ENCODE data around the gene ZFP36. TPM values are rescaled to one million over a fixed set of nuclear protein-coding genes. Genes with fewer than 3 reads are reported as not detected.
A peak's percentile ranks its signal among the peaks of the same experiment; 100 is the strongest.

ZFP36 gene, protein sequence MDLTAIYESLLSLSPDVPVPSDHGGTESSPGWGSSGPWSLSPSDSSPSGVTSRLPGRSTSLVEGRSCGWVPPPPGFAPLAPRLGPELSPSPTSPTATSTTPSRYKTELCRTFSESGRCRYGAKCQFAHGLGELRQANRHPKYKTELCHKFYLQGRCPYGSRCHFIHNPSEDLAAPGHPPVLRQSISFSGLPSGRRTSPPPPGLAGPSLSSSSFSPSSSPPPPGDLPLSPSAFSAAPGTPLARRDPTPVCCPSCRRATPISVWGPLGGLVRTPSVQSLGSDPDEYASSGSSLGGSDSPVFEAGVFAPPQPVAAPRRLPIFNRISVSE
- 31.2 and 32.0 TPM in 2 replicates for total RNA-seq

DNA sequence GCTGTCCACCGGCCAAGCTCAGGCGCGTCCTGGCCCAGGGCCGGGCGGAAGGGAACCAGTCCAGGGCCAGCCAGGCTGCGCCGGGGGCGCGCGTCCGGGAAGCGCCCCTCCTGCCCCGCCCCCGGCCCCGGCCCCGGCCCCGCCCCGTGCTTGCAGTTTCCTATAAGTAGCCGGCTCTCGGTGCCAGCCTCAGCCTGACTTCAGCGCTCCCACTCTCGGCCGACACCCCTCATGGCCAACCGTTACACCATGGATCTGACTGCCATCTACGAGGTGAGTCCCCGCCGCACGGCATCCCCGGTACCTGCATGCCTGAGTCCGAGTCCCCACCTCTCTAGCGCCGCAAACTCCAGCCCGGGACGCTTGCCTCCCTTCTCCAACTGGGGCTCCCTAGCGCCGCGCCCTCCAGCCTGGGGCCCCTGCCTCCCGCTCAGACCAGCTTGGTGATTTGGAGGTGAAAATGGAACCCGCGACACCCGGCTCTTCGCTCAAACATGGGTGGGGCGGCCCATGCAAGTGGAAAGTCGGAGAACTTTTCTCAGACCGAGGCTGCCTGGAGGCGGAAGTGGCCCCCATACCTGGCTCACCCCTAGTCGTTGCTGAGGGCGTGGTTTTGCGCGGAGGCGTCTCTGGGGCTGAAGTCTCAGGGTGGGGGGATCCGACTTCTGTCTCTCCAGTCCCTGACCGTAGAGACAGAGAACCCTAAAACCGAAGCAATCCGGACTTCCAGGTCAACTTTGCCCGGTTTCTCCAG, at the start of gene ZFP36:
ZFP36 (plus strand) TSS at position 192 of the 754 bp plus-strand sequence; CDS start at position 250, 58 bp downstream.
- Mint-ChIP-seq H3K36me3 (ENCODE audit: low read depth) (peaks cover 13% of the 10 kb centered on the region), H3K27me3 (ENCODE audit: insufficient read depth) (no peaks in the 10 kb centered on the region), H3K4me3 (peak within 1 kb of the TSS; percentile 96), H3K4me1 (ENCODE audit: low read depth) (peaks cover 60% of the 10 kb centered on the region), H3K27ac (peak within 1 kb of the TSS; percentile 94), H3K9me3 (no peaks in the 10 kb centered on the region)
- intact Hi-C loops (cut with micrococcal nuclease): no loop called here
- DNase-seq (ENCODE audit: low spot score): peak; percentile 77

DNA sequence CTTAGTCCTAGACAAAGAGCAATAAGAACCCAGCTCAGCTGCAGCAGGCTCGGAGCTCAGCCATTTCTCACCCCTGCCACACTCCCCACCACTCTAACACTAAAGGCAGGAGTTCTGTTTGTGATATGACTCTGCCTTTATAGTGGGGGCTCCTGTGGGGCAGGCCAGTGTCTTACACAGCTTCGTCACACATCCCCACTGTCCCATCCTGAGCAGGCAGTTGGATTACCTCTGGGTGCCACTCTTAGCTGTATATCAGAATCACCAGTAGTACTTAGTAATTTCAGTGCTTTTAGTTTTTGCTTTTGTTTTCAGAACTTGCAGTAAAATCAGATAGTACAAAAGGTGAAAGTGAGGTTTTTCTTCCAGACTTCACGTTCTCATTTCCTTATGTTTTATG, 47.6 kb upstream of the ZFP36 start:
- Mint-ChIP-seq H3K4me1 (ENCODE audit: low read depth) (peaks cover 14% of the 10 kb centered on the region), H3K4me3 (no peak overlapping the region), H3K9me3 (no peaks in the 10 kb centered on the region), H3K27me3 (ENCODE audit: insufficient read depth) (no peaks in the 10 kb centered on the region), H3K36me3 (ENCODE audit: low read depth) (peaks cover 50% of the 10 kb centered on the region), H3K27ac (no peak overlapping the region)
- intact Hi-C loops (cut with micrococcal nuclease): no loop called here
- DNase-seq (ENCODE audit: low spot score): no peak

DNA sequence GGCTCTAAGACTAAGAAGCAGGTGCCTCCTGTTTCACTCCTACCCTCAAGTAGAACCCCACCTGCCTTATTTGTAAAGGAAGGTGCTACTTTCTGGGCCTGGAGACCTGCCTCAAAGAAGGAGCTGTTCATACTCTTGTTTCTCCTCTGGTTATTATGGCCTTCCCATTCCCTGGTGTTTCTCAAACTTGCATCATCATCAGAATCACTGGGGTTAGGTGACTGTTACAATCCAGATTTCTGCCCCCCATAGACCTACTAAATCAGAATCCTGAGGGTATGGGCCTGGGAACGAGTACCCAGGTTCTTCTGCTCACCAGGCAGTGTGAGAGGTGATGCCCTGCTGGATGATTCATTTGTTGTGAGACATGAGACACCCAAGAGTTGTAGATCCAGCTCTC, 46.0 kb upstream of the ZFP36 start:
- Mint-ChIP-seq H3K36me3 (ENCODE audit: low read depth) (peaks cover 45% of the 10 kb centered on the region), H3K9me3 (no peaks in the 10 kb centered on the region), H3K27ac (no peak overlapping the region), H3K4me1 (ENCODE audit: low read depth) (peaks cover 14% of the 10 kb centered on the region), H3K27me3 (ENCODE audit: insufficient read depth) (no peaks in the 10 kb centered on the region), H3K4me3 (no peak overlapping the region)
- intact Hi-C loops (cut with micrococcal nuclease): no loop called here
- no peak for DNase-seq (ENCODE audit: low spot score)

DNA sequence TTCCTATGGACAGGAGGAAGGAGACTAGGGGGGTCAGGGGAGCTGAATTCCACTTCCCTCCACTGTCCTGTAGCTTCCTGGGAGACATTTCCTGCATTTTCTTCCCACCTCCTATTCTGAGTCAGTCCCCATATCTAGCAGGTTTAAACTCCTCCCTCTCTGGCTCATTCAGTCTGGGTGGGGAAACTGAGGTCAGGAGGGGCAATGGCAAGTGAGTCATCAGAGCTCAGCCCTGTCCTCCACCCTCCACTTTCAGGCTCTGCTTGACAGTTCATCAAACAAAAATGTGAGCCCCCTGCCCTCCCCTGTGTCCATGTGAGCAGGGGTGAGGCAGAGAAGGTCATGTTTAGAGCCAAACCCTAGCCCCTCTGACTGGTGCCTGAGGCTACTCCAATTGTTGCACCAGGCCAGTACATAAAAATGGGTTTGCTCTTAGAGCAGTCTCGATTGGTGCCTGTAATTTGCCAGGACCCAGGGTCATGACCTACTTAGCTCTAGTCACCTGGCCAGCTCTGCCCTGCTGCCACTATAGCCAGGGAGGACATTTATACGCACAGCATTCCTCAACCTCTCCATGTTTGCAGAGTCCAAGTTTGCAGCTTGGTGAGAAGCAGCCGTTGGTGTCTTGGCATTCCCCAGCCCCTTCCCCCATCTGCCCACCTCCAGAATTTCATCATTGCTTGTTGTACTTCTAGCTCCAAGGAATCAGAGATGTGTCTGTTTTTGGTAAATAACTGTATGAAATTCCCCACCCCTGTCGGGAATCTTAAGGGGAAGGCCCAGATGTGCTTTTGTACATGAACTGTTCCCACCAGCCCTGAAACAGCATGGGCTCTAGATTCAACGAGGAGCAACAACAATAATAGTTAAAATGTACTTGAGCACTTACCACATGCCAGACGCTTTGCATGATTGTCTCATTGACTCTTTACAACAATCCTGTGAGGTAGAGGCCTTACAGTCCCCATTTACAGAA, 43.7 kb upstream of the ZFP36 start:
- Mint-ChIP-seq H3K4me3 (no peak overlapping the region), H3K36me3 (ENCODE audit: low read depth) (peaks cover 28% of the 10 kb centered on the region), H3K27me3 (ENCODE audit: insufficient read depth) (no peaks in the 10 kb centered on the region), H3K4me1 (ENCODE audit: low read depth) (no peaks in the 10 kb centered on the region), H3K9me3 (no peaks in the 10 kb centered on the region), H3K27ac (no peak overlapping the region)
- DNase-seq (ENCODE audit: low spot score): no peak
- intact Hi-C loops (cut with micrococcal nuclease): no loop called here

DNA sequence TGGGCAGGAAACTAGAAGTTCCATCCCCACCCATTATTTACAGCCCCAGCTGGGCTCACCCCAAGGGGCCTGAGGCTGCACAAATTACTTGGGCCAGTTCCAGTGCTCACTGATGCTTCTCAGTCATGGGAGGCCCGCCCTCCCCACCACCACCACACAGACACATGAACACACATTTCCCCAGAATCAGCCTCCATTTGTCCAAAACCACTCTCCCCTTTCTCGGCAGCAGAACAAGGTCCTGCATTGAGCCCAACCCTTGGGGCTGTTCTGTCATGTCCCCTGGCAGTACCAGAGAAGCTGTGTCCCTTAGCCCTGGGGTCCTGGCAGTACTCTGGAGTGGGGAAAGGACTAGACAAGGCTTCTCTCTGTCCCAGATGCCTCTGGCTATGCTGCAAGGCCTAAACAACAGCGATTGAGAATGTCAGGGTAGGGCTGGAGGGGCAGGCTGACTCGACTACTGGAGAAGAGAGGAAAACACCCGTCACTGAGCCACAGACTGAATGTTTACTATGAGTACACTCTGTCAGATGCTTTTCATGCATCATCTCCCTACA, 42.7 kb upstream of the ZFP36 start:
- peak overlapping the region; percentile 1 for H3K27ac Mint-ChIP-seq
- H3K27me3 Mint-ChIP-seq (ENCODE audit: insufficient read depth): no peaks in the 10 kb centered on the region
- no peak overlapping the region for H3K4me3 Mint-ChIP-seq
- H3K9me3 Mint-ChIP-seq: no peaks in the 10 kb centered on the region
- intact Hi-C loops (cut with micrococcal nuclease): no loop called here
- H3K36me3 Mint-ChIP-seq (ENCODE audit: low read depth): peaks cover 31% of the 10 kb centered on the region
- peaks cover 5% of the 10 kb centered on the region for H3K4me1 Mint-ChIP-seq (ENCODE audit: low read depth)
- no peak for DNase-seq (ENCODE audit: low spot score)

DNA sequence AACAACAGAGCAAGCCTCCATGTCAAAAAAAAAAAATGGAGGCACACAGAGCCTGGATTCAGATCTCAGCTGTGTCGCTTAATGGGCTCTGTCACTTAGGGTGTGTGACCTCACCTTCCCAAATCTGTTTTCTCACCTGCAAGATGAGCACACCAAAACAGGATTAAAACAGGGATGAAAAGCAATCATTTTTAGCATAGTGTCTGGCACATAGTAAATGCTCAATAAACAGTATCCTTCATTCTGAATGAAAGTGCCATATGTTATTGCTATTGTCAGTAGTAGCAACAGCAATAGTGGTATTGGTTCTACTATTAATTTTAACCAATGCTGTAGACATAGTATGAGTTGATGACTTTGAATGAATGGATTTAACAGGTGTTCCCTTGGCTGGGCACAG, 41.1 kb upstream of the ZFP36 start:
- no peaks in the 10 kb centered on the region for H3K27me3 Mint-ChIP-seq (ENCODE audit: insufficient read depth)

DNA sequence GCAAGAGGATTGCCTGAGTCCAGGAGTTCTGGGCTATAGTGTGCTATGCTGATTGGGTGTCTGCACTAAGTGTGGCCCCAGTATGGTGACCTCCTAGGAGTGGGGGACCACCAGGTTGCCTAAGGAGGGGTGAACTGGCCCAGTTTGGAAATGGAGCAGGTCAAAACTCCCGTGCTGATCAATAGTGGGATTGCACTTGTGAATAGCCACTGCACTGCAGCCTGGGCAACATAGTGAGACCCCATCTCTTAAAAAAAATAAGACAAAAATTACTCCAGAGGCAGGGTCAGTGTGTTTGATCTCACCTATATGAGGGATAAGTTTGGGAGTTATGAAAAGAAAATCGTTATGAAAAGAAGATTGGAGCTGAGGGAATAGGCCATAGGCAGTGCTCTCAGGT, 37.4 kb upstream of the ZFP36 start:
- intact Hi-C loops (cut with micrococcal nuclease): no loop called here
- Mint-ChIP-seq H3K27ac (no peak overlapping the region), H3K27me3 (ENCODE audit: insufficient read depth) (no peaks in the 10 kb centered on the region), H3K36me3 (ENCODE audit: low read depth) (peaks cover 26% of the 10 kb centered on the region), H3K4me3 (no peak overlapping the region), H3K9me3 (no peaks in the 10 kb centered on the region), H3K4me1 (ENCODE audit: low read depth) (peaks cover 5% of the 10 kb centered on the region)
- no peak for DNase-seq (ENCODE audit: low spot score)

More for the DNA sequence above, 41.1 kb upstream of the ZFP36 start:
- intact Hi-C loops (cut with micrococcal nuclease): no loop called here
- no peak for DNase-seq (ENCODE audit: low spot score)
- H3K4me1 Mint-ChIP-seq (ENCODE audit: low read depth): peaks cover 5% of the 10 kb centered on the region
- H3K36me3 Mint-ChIP-seq (ENCODE audit: low read depth): peaks cover 31% of the 10 kb centered on the region
- no peak overlapping the region for H3K4me3 Mint-ChIP-seq
- no peaks in the 10 kb centered on the region for H3K9me3 Mint-ChIP-seq
- H3K27ac Mint-ChIP-seq: no peak overlapping the region

DNA sequence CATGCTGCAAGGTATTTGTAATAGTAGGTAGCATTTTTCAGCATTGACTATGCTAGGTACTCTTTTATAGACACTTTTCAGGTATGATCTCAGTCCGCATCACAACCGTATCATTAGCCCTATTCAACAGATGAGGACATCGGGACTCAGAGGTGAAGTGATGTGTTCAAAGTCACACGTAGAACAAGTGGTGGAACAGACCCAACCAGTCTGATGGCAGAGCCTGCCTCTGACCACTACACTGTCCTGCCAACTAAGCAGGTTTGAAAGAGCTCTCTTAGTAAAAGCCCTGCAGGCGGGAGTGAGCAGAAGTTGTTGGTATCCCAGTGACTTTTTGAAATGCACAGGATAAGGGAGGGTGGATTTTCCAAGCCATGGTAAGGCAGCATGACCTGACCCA, 35.9 kb upstream of the ZFP36 start:
- peaks cover 27% of the 10 kb centered on the region for H3K36me3 Mint-ChIP-seq (ENCODE audit: low read depth)
- H3K27ac Mint-ChIP-seq: no peak overlapping the region
- no peaks in the 10 kb centered on the region for H3K9me3 Mint-ChIP-seq
- intact Hi-C loops (cut with micrococcal nuclease): no loop called here
- DNase-seq (ENCODE audit: low spot score): no peak
- H3K27me3 Mint-ChIP-seq (ENCODE audit: insufficient read depth): no peaks in the 10 kb centered on the region
- no peak overlapping the region for H3K4me3 Mint-ChIP-seq
- H3K4me1 Mint-ChIP-seq (ENCODE audit: low read depth): peaks cover 5% of the 10 kb centered on the region

DNA sequence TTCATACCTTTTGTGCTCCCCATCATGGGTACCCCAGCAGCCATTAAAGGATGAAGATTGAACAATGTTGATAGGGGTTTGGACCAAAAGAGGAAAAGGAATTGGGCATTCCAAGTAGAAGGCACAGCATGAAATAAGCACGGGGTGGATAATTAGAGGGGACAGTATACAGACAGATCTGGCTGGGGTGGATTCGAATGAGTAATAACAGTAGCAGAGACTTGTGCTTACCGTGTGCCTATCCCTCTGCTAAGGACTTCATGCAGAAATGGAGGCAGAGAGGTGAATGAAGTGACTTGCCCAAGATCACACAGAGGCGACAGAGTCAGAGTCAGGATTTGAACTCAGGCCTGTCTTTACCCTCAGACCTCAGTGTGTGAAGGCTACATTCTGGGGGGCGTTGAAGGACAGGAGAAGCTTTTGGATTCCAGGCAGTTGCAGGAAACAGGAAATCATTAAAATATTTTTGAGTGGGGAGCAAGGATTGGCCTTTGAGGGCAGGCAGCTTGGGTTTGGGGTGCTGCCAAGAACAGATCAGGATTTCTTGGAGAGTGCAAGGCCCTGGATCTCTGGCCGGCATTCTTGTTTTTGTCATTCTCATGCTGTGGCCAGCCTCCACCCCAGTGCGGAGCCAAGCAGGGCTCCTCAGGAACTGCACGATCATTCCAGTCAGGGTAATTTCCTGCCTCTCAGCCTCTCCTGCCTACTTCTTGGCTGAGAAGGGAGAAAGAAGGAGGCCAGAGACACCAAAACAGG, 34.4 kb upstream of the ZFP36 start:
- intact Hi-C loops (cut with micrococcal nuclease): no loop called here
- H3K36me3 Mint-ChIP-seq (ENCODE audit: low read depth): peaks cover 30% of the 10 kb centered on the region
- peak overlapping the region; percentile 37 for H3K27ac Mint-ChIP-seq
- H3K27me3 Mint-ChIP-seq (ENCODE audit: insufficient read depth): no peaks in the 10 kb centered on the region
- H3K9me3 Mint-ChIP-seq: no peaks in the 10 kb centered on the region
- no peak overlapping the region for H3K4me3 Mint-ChIP-seq
- peaks cover 5% of the 10 kb centered on the region for H3K4me1 Mint-ChIP-seq (ENCODE audit: low read depth)
- no peak for DNase-seq (ENCODE audit: low spot score)

DNA sequence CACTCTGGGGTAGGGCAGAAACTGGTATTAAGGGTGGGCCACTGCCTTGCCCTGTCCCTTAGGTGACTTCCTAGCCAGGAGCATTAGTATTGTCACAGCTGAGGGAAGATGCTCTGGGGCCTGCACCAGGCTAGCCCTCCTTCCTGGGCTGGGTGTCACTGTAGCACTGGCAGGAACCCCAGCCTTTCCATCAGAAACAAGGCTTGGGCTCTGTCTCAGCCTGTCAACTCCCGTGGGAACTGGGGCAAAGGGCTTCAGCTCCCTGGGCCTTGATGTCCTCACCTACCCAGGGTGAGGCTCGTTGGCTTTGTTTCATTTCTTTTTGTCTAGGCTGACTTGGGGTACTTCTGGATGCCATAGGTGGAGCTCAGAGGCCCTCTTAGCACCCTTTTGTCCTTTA, 33.7 kb upstream of the ZFP36 start:
- Mint-ChIP-seq H3K4me1 (ENCODE audit: low read depth) (peaks cover 5% of the 10 kb centered on the region), H3K27ac (no peak overlapping the region), H3K36me3 (ENCODE audit: low read depth) (peaks cover 32% of the 10 kb centered on the region), H3K27me3 (ENCODE audit: insufficient read depth) (no peaks in the 10 kb centered on the region), H3K4me3 (no peak overlapping the region), H3K9me3 (no peaks in the 10 kb centered on the region)
- intact Hi-C loops (cut with micrococcal nuclease): no loop called here
- no peak for DNase-seq (ENCODE audit: low spot score)

DNA sequence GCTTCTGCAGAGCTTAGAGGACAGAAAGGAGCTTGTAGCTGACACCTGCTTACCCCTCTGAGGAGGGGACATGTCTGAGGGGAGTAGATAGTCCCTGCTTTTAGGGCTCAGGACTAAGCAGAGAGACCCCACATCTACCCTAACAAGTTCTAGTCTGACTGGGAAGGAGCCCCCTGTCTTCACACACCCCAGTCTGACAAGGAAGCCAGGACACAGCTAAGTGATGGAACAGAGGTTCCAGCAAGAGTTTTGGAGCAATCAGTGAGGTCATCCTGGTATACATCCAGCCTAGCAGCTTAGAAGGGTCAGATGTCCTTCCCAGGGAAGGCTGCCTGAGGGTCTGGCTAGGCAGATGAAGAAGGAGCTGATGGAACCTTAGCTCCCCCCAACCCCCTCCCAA, 30.7 kb upstream of the ZFP36 start:
- H3K36me3 Mint-ChIP-seq (ENCODE audit: low read depth): peaks cover 24% of the 10 kb centered on the region

More for the DNA sequence above, 30.7 kb upstream of the ZFP36 start:
- H3K27ac Mint-ChIP-seq: no peak overlapping the region
- intact Hi-C loops (cut with micrococcal nuclease): no loop called here
- H3K4me3 Mint-ChIP-seq: no peak overlapping the region
- no peaks in the 10 kb centered on the region for H3K4me1 Mint-ChIP-seq (ENCODE audit: low read depth)
- no peaks in the 10 kb centered on the region for H3K9me3 Mint-ChIP-seq
- no peak for DNase-seq (ENCODE audit: low spot score)
- no peaks in the 10 kb centered on the region for H3K27me3 Mint-ChIP-seq (ENCODE audit: insufficient read depth)

All from activated T-helper 1 cell treated with anti-CD3 and anti-CD28 coated beads, Interleukin-12 subunit alpha, Interleukin-12 subunit beta, Interleukin-2, Interleukin-4 antibody, amounts not matched to agents 30 ng/mL and 10 ng/mL and 1 ng/mL, durations not matched to agents 14 hours and 24 hours and 36 hours (primary cell).